GM19324 (cell line): Measurements from ENCODE around the gene SLIT3.
"Not testable (repeated sequence)": the region's sequence is repeated elsewhere in the genome, so short reads cannot be mapped to it uniquely, and the experiment has no call there.

ENCODE experiments used
- ATAC-seq: cut with Tn5 transposase; IDR thresholded peaks from one replicate; pipeline ENCODE4 v1.9.1; 2021; ENCODE audit warnings: mild to moderate bottlenecking, moderate library complexity; ENCODE audit not compliant: unreplicated experiment, low FRiP score

Gene SLIT3

DNA sequence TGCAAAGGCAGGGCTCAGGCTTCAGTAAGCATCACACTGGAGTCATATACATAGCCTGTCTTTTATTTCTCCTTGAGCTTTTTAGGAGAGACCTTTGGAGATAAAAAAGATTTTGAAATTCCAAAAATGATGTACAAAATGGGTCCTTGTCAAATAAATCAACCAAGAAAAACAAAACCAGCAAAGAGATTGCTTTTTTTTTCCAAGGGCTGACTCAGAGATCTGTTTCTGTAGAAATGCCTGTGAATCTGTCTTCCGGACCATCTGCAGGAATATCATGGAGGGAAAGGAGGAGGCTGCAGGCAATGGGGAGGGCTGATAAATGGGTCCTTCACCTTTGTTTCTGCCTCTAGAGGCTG is 77.4 kb downstream of the SLIT3 start:
- ATAC-seq: no peak

DNA sequence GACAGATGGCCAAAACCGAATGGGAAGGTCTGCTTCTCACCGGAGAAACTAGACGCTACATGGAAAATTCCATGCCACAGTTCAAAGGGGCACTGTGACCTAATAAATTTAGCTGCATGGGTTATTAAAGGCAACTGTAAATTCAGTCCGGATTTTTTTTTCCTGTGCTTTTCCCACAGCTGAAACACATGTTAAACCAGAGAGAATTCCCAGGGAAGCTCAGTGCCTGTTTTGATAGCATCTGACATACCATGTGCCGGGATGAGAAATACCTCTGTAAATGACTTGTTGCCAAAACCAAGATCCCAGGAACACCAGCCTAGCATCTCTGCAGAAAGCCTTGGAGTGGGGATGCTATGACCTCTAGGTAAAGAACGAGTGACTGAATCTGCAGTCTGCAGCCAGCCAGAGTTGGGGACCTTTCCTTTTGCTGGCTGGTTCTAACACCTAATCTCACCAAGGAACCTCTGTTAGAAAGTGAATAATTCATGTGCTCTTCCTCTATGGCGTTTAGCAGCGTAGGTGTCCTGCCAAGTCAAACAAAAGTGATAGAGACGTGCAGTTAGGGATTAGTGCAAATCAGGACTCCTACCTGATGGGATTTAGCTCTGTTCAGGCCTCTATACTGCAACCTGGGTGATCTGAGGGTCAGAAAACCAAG is 77.9 kb downstream of the SLIT3 start:
- no peak for ATAC-seq

DNA sequence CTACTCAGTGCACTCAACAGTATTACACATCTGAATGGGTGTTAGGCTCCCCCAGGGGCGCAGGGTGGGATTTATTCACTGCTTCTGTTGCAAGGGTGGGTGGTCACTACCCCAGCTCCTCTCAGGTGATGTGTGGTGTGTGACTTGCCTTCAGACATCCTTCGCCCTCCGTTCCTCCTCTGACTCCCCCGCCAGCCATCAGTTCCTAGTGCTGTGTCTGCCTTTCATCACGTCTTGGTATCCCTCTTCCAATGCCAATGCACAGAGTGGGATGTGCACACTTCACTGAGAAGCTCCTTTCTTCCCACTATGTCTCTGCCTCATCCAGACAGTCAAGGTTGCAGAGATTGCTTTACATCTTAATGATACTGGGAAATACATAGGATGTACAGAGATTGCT is 79.4 kb downstream of the SLIT3 start:
- no peak for ATAC-seq

DNA sequence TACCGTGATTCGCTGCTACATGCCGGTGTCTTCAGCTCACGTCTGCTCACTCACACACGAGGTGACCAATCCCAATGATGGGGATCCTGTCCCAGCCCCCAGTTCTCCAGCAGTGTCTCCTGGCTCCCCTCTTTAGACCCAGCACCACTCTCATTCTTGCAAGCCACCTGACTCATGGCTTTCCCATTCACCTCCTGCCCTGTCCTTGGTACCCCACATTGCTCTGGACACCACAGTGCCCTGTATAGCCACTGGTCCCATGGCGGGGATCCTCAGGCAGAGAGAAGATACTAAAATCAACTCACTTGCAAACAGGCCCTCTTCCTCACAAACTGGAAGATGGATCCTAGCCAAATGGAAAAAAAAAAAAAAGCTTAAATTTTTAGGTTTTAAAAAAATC is 81.0 kb downstream of the SLIT3 start:
- no peak for ATAC-seq

DNA sequence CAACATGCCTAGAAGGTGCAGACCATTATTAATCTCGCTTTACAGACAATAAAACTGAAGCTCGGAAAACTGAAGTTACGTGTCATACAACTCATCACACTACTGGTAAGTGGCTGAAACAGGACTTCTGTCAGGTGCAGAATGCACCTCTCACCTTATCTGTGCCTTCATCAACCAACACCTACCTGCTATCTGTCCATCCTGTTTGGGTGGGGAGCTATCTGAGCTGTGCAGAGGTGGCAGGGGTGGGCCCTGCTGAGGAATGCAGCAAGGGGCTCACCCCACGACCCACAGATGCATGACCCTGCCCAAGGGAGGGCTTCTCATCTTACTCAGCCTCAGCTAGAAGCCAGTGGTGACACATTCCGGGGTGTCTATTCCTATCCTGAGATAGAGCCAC is 81.6 kb downstream of the SLIT3 start:
- no peak for ATAC-seq

DNA sequence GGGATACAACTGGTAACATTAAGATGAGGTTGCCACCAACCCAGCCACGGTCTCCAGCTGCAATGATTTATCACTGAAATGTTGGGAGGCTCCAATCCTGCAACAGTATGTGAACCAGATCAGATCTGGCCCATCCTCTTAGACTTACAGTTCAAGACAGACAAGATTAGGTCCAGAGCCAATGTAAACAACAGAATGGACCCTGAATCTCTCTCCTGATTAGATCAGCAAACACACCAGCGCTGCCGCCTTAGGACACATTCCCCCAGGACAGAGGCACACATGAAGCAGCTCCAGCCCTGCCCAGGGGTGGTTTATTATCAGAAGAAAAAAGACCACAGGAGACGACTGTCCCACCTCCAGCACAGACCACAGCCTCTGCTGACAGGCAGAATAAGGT is 82.1 kb downstream of the SLIT3 start:
- no peak for ATAC-seq

DNA sequence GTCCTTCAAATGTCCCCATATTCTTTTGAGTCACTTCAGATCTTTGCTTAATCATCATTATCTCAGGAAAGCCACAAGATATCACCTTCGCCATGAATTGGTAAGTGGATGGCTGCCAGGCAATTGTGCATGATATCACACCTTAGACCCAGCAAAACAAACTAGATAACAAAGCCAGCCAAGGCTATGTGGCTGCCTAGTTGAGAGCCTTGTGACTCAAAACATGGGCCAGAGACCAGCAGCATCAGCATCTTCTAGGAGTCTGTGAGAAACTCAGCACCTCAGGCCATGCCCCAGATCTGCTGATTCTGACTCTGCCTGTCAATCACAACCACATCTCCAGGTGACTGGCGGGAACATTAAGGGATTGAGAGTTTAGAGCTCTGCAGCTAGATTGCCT is 82.8 kb downstream of the SLIT3 start:
- ATAC-seq: no peak

DNA sequence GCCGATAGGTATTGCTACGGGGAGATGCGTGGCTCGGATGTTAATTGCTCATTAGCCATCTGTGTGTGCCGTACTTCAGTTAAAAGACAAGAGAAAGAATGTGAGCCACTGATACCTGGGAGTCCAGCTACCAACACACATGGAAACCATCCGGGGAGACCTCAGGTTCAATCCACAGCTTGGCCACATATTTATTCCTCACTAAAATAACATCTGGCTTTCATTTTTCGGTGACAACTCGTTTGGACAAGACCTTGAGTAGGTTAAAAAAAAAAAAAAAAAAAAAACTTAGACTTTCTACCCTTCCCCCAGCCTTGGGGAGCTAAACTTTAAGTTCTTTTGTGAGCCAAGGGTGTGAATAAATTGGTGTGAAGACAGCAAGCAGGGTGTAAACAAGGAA is 84.1 kb downstream of the SLIT3 start:
- no peak for ATAC-seq

DNA sequence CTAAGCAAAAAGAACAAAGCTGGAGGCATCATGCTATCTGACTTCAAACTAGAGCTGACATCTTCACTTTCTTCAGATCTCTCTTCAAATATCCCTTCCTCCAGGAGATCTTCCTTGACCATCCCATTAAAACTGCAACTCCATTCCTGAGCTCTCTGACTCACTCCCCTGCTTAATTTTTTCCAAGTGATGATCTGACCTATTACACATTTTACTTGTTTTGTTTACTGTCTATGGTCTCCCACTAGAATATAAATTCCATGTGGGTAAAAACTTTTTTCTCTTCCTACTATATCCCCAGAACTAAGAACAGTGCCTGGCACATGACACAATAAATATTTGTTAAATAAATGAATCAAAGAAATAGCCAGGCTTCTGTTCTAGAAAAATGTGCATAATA is 87.5 kb downstream of the SLIT3 start:
- no peak for ATAC-seq

DNA sequence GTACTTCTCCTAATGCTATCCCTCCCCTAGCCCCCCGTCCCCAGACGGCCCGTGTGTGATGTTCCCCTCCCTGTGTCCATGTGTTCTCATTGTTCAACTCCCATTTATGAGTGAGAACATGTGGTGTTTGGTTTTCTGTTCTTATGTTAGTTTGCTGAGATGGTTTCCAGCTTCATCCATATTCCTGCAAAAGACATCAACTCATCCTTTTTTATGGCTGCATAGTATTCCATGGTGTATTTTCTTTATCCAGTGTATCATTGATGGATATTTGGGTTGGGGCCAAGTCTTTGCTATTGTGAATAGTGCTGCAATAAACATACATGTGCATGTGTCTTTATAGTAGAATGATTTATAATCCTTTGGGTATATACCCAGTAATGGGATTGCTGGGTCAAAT is 89.2 kb downstream of the SLIT3 start:
- not testable (repeated sequence) for ATAC-seq

DNA sequence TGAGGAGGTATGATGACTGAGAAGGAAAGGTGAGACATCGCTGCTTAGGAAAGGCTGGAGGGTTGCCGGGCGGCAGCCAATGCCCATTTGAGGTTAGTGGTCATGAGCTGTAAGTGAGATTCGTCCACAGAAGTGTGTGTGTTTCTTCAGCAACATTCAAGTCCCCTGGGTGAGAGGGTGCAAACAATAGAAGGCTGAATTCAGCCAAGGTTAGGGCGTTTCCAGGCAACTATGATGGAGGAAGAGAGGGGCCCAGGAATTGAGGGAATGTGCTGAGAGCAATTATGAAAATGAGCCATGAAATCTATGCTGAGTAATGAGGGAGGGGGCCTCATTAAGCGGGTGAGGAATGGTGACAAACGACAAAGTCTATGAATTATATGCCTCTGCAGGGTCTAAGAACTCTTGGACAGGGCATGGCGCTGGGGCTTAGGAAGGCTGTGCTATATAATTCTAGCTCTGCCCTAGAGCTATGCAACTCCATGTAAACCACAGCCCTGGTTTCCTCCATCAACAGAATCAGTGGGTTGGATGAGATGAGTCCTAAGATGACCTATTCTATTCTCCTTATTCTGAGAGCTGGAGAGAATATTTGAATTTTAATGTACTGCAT is 96.0 kb downstream of the SLIT3 start:
- ATAC-seq: no peak

DNA sequence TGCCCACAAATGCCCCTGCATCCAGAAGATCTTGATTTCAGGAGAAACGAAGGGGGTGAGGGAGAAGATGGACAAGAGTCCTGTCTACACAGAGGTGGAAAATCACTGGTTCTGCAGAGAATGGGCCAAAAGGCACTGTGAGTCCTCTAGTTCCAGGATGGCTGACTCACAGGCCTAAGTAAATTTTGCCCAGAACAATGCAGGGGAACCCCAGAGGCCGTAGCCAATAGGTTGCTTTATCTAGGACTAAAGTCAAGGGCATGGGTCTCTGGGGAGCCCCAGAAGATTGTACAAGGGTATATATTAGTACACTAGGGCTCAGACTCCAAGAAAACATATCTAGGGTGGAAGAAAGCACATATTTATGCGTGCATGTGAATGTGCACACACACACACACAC is 98.0 kb downstream of the SLIT3 start:
- no peak for ATAC-seq

DNA sequence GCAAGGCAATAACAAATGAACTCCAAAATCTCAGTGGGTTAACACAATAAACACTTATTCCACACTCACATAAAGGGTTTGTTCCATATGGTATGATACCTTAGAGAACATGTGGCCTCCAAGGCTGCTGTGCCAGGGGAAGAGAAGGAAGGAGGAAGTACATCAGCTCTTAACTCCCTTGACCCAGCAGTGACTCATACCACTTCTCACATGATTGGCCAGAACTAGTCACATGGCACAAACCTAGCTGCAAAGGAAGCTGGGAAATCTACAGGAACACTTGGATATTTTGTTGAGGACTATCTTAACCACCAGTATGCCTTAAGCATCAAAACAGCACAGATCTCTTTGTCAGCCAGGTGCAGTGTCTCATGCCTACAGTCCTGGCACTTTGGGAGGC is 99.3 kb downstream of the SLIT3 start:
- ATAC-seq: no peak

DNA sequence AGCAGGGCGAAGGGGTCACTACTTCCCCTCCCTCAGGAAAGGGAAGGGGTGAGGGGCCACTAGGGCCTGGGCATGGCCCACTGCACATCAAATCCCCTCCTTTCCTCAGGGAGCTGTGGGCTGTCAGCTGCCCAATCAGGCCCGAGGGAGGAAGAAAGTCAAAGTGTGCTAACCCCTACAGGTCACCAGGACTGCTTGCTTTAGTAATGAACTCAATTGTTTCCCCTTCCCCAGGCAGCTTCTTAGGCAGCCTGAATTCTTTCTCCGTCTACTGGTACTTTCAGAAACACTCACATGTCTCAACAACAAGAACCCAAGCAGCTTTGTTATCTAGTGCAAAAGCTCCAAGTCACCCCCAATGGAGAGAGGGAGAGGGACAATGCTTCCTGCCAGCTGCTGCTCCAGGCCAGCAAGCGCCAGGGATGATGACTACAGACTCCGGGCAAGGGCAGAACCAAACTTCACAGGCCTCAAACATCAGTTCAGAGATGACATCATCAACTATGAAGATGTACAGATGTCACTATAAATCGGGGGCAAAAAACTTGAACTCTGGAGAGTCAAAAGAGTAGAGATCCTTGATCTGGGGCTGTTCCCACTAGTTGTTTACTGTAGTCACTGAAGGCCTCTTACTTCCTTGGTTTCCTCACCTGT is 100.7 kb downstream of the SLIT3 start:
- no peak for ATAC-seq

DNA sequence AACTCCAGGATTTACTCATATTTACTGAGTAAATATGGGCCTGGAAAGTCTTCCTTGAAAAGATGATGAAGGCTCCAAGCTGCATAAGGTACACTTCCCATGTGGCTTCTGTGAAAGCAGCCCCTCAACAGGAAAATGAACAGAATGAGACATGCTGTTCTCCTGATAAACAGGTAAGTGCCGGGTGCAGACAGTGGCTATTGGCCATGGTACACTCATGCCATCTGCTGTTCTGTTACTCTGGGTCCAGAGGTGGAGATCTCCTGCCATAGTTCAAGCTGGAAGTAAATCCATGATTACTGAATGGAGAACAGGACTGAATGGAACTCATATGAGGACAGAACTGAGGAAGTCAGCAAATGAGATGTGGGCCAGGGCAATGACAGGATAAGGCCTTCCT is 103.6 kb downstream of the SLIT3 start:
- no peak for ATAC-seq

DNA sequence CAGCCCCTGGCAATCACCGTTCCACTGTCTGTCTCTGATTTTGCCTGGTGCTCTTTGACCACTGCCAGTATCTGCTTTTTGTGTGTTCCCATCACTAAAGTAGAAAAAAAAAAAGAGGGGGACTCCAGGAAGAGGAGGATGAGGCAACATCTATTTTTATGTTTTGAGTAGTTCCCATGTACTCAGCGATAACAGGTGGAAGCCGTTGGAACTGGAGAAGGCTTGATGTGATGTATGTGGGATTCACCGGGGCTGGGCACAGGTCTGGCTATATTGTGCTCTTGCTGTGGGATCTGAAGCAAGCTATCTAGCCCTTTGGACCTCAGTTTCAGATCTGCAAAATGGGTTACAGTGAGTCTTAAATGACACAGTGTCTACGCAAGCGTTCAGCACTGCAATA is 104.9 kb downstream of the SLIT3 start:
- no peak for ATAC-seq

DNA sequence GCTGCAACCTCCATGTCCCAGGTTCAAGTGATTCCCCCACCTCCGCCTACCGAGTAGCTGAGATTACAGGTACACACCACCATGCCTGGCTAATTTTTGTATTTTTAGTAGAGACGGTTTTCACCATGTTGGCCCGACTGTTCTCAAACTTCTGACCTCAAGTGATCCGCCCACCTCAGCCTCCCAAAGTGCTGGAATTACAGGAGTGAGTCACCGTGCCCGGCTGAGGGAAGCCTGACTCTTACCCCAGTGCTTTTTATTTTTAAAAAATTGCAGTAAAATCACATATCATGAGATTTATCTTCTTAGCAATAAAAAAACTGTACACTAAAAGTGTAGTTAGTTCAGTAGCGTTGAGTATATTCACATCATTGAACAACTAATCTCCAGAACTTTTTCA is 105.3 kb downstream of the SLIT3 start:
- ATAC-seq: no peak

DNA sequence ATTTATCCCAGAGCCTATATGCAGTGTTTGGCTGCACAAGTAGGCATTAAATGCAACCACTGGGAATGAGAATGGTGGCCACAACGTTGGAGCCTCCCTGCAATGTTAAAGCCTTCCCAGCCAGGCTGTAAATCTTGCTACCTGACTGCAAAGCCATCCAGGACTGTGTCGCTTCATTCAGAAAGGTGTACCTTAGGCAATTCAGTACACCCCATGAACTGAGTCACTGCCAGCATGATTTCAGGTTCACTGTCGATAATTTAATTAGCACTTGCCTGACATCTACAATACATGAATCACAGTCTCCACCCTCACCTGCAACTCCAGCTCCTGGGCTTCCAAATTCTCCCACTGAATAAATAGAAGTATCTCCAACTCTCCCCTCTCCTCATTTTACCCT is 108.4 kb downstream of the SLIT3 start:
- no peak for ATAC-seq

DNA sequence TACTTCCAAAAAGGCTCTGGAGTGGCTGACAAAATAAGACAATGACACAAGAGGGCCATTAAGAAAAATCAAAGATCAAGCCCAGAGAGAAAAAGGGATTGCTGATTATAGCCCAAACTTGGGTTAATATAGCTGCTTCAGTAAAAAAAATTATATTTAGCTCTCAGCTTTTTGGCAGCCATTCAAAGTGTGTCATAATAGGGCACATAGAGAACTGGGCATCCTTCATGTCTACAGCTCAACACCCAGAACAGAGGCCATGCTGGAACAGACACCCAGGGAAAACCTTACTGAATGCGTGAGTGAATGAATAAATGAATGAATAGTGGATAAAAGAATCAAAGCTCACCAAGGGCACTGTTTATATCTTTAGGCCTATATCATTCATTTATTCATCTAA is 110.1 kb downstream of the SLIT3 start:
- ATAC-seq: no peak

DNA sequence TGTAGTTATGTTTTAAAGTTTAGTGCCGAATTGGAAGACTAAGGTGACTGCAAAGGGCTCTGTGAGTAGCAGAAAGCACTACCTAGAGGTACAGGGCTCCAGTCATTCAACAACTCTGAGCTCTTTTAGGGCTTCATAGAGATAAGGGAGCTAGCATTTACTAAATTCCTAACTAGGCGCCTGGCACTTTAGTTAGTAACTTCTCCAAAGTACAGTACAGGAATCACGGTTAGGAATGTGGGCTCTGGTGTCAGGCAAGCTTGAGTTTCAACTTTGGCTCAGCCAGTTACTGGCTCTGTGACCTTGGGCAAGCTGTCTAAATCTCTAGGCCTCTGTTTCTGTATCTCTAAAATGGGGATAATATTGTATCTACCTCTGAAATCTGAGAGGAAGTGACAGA is 115.3 kb downstream of the SLIT3 start:
- ATAC-seq: no peak

DNA sequence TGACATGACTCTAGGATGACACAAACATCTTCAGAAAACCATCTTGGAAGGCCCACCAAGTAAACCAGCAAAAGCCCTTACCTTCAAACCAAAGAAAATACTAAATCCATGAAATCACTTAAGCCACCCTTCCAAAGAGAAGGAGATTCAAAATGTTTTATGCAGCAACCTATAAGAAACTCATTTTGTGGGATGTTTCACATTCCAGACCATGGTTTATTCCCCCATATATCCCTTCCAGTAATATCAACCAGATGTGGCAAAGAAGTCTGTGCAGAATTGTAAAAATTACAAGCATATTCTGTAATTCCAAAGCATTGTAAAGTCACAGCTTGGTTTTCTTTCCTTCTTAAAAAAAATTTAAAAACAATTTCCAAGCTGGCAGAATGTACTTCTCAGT is 117.4 kb downstream of the SLIT3 start:
- ATAC-seq: no peak

DNA sequence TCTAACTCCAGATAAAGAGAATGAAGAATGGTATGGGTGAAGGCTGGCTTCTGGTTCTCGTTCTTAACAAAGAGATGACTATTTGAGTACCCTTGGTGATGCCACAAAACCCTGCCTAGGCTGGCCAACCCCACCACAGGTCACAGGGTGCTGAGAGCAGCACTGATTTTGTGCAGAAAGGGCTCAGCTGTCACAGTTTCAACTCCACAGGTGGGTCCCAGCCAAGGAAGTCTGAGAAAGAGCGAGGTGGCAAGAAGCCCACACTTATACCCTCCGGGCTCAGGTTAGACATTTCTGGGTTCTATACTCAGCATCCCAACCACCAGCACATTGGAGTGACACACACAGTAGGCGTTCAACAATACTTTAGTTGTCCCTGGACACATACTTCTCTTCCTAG is 118.1 kb downstream of the SLIT3 start:
- ATAC-seq: no peak
